A549 treated with Mapracorat at 1 μM for 4 hours (cell line): ENCODE results near the gene LCN6. TPM values are rescaled to one million over a fixed set of nuclear protein-coding genes. Genes with fewer than 3 reads are reported as not detected.

Experiments used
- total RNA-seq: library from RNA; stranded (reverse); fragments of 200-300 nt; extraction: Qiagen RNA extraction; gene quantifications from 5 replicates; pipeline ENCODE4 v1.2.3, GENCODE V29; 2022

Gene LCN6, protein sequence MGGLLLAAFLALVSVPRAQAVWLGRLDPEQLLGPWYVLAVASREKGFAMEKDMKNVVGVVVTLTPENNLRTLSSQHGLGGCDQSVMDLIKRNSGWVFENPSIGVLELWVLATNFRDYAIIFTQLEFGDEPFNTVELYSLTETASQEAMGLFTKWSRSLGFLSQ
- total RNA-seq, result not detected in 5 replicates

GRCh38 chr9:136748201-136748600 lies at the start of gene LCN6:
Gene LCN6 (minus strand): TSS chr9:136748525. CDS start chr9:136748483, 42 bp downstream.

DNA sequence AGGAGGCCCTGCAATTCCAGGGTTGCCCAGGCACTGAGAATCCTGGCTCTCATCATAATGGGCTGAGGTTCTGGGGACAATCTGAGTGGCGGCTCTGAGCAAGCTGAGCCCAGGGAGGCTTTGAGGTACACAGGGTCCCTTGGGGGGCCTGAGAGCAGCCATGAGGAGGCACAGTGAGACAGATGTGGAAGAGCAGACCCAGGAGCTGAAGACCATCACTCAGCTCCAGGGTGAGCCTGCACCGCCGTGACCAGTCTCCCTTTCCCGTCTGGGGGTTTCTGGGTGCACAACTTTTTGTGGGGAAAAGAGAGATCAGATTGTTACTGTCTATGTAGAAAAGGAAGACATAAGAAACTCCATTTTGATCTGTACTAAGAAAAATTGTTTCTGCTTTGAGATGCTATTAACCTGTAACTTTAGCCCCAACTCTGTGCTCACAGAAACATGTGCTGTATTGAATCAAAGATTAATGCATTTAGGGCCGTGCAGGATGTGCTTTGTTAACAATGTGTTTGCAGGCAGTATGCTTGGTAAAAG lies 48.0 kb upstream of the LCN6 start, which contains the start of gene CCDC183:
CCDC183 (plus strand) TSS at position 101 of the 537 bp plus-strand sequence; CDS start at position 161, 60 bp downstream.

GRCh38 chr9:136790640-136791515 lies 42.6 kb upstream of the LCN6 start, which contains the start of gene TMEM141:
Gene TMEM141 (plus strand): TSS chr9:136791344. CDS start chr9:136791371, 27 bp downstream.

DNA sequence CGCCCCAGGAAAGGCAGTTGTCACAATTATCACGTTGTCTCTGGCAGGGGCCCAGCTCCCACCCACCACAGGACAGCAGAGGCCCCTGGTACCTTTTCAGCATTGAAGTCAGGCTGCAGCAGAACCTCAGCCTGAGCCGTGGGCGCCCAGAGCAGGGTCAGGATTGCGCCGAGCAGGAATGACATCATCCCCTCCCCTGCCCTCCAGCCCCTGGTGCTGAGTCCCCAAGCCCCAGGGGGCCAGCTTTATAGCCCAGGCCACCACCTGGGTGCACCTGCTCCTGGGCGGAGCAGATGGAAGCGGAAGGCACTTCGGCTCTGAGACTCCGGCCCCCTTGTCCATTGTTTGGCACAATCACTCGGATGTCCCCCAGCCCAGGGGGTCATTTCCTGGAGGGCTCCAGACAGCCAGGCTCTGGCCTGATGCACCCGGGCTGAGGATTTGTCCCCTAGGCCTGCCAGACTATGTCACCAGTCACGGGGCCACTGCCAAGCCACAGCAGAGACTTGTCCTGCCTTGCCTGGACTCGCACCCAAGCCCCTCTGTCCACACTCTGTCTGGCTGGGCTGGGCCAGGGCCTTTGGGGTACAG lies 16.1 kb upstream of the LCN6 start, which contains the start of gene LCN15:
LCN15 (minus strand) TSS at position 218 of the 591 bp plus-strand sequence; CDS start at position 188, 30 bp downstream.

DNA sequence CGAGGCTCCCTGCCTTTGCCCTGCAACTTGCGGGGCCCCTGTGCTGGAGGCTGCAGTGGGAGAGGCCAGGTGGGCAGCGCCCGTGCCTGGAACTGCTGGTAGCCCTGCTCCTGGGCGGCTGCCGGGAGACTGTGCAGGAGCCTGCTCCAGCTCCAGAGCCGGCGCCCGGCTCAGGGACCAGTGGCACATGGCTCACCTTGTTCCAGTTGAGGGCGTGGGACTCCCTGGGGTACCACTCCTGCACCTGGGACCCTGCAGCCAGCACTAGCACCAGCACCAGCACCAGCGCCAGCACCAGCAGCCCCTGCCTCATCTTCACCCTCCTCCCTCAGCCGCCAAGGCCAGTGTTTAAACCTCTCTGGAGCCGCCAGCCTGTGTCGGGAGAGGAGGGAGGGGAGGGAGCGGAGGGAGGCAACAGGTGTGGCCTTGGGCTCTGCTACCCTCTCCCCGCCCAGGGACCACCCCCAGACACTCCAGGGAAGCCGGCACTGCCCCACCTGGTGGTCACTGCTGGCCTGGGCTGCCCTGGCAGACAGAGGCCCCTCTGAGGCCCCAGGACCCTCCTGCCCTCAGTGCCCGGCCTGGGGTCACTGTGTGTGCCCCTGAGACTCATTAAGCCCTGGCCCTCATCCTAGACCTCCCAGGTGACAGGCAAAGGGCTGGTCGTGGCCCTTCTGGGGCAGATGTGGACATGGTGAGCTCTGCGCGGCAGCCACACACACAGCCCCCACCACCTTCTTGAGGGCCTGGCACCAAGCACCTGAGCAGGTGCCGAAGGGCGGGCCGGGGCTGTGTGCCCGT lies 5.5 kb downstream of the LCN6 start, which contains the start of gene LCN10:
LCN10 (minus strand) TSS at position 350 of the 801 bp plus-strand sequence; CDS start at position 313, 37 bp downstream.

GRCh38 chr9:136711751-136712689 lies 36.3 kb downstream of the LCN6 start, which contains the start of gene DIPK1B:
Gene DIPK1B (plus strand): TSS chr9:136712572. CDS start chr9:136712666, 94 bp downstream.

Other genes starting within 250 kb of the LCN6 start
- gene NOTCH1, start 202.5 kb downstream of the LCN6 start, total RNA-seq, result 7.3 to 12.9 TPM (median 12.0 TPM) in 5 replicates
- 34.8 to 56.2 TPM (median 54.2 TPM) in 5 replicates for gene EGFL7, start 85.6 kb downstream of the LCN6 start, total RNA-seq
- 68.4 to 107 TPM (median 106 TPM) in 5 replicates for gene AGPAT2, start 61.1 kb downstream of the LCN6 start, total RNA-seq
- 5.8 to 9.8 TPM (median 8.7 TPM) in 5 replicates for gene DIPK1B, start 36.0 kb downstream of the LCN6 start, total RNA-seq
- not detected in 5 replicates for gene LCN10, start 5.6 kb downstream of the LCN6 start, total RNA-seq
- not detected in 5 replicates for gene LCN8, start 9.7 kb upstream of the LCN6 start, total RNA-seq
- gene LCN15, start 16.0 kb upstream of the LCN6 start, total RNA-seq, result not detected in 5 replicates
- gene TMEM141, start 42.8 kb upstream of the LCN6 start, total RNA-seq, result 58.1 to 77.3 TPM (median 76.6 TPM) in 5 replicates
- gene CCDC183, start 47.8 kb upstream of the LCN6 start, total RNA-seq, result 0.16 to 0.58 TPM (median 0.23 TPM) in 5 replicates
- 59.0 to 84.9 TPM (median 81.6 TPM) in 5 replicates for gene RABL6, start 59.4 kb upstream of the LCN6 start, total RNA-seq
- gene AJM1, start 94.0 kb upstream of the LCN6 start, total RNA-seq, result 3.3 to 4.7 TPM (median 4.6 TPM) in 5 replicates
- 279 to 323 TPM (median 297 TPM) in 5 replicates for gene PHPT1, start 100.9 kb upstream of the LCN6 start, total RNA-seq
- gene MAMDC4, start 103.8 kb upstream of the LCN6 start, total RNA-seq, result 1.6 to 5.3 TPM (median 3.7 TPM) in 5 replicates
- gene EDF1, start 117.8 kb upstream of the LCN6 start, total RNA-seq, result 435 to 512 TPM (median 456 TPM) in 5 replicates
- gene TRAF2, start 138.0 kb upstream of the LCN6 start, total RNA-seq, result 38.3 to 63.1 TPM (median 52.9 TPM) in 5 replicates
- 62.7 to 103 TPM (median 99.7 TPM) in 5 replicates for gene FBXW5, start 196.2 kb upstream of the LCN6 start, total RNA-seq
- 0.42 to 3.2 TPM (median 0.76 TPM) in 5 replicates for gene C8G, start 196.7 kb upstream of the LCN6 start, total RNA-seq
- 1.0 to 1.9 TPM (median 1.3 TPM) in 5 replicates for gene LCN12, start 203.7 kb upstream of the LCN6 start, total RNA-seq
- 0.44 to 0.61 TPM (median 0.47 TPM) in 4 of 5 replicates, not detected in the other for gene PTGDS, start 229.0 kb upstream of the LCN6 start, total RNA-seq
- 0.07 to 0.24 TPM (median 0.10 TPM) in 5 replicates for gene LCNL1, start 234.5 kb upstream of the LCN6 start, total RNA-seq
- 43.1 to 85.2 TPM (median 71.2 TPM) in 5 replicates for gene PAXX, start 243.9 kb upstream of the LCN6 start, total RNA-seq
- 2.4 to 5.5 TPM (median 4.9 TPM) in 5 replicates for gene CLIC3, start 248.0 kb upstream of the LCN6 start, total RNA-seq